Measurements from ENCODE around the gene PTPRG. TPM values are rescaled to one million over a fixed set of nuclear protein-coding genes. Genes with fewer than 3 reads are reported as not detected.

The PTPRG gene
- total RNA-seq, 1 donor from 2014 or later = 4.2 TPM

DNA sequence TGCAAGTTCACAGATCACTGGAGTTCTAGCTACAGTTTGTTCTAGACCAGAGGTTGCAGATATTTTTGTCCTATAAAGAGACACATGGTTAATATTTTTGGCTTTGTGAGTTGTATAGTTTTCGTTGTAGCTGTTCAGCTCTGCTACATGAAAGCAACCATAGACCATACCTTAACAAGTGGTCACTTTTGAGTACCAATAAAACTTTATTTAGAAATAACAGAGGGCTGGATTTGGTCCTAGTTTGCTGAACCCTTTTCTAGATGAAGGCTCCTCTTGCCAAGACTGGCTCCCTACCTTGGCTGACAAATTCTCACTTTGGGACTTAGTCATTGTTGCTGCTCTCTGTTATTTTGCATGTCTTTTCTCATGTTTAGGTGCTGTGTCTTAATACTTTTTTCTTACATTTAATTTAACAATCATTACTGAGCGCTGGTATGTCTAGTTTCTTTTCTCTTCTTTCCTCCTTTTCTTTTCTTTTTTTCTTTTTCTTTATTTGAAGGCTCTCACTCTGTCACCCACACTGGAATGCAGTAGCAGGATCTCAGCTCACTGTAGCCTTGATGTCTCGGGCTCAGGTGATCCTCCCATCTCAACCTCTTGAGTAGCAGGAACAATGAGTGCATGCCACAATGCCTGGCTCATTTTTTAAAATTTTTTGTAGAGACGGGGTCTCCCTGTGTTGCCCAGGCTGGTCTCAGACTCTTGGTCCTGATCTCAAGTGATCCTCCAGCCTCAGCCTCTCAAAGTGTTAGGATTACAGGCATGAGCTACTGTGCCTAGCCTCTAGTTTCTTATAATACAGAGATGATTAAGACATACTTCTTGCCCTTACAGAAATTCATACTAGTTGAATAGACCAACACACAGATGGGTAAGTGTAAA lies 227.5 kb downstream of the PTPRG start:
- H3K27me3 Mint-ChIP-seq = no peaks in the 10 kb centered on the region
- no peak overlapping the region for H3K4me3 Mint-ChIP-seq
- H3K36me3 Mint-ChIP-seq (ENCODE audit: low read depth) = no peaks in the 10 kb centered on the region
- no peak overlapping the region for H3K27ac Mint-ChIP-seq
- no peaks in the 10 kb centered on the region for H3K9me3 Mint-ChIP-seq
- DNase-seq = no peak
- intact Hi-C loops (cut with micrococcal nuclease) = no loop called here
- no peaks in the 10 kb centered on the region for H3K4me1 Mint-ChIP-seq

DNA sequence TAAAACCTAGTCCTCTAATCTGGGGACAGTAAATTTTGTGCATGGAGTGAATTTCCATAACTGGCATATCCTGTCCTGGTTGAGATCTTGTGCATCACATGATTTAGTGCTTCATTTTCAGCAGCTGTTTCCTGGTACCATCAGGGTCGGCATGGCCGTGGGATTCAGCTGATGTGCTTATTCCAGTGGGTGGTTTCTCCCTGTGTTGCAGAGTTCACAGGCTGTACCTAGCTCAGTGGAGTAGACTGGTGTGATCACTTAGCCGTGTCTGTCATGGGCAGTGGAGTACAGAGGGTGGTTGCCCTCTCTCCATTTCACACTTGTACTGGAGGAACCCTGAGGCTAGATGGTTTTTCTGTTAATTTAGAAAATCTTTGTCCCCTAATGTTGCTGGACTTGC lies 228.5 kb downstream of the PTPRG start:
- no peaks in the 10 kb centered on the region for H3K27me3 Mint-ChIP-seq
- intact Hi-C loops (cut with micrococcal nuclease) = no loop called here
- no peak overlapping the region for H3K4me3 Mint-ChIP-seq
- H3K27ac Mint-ChIP-seq = no peak overlapping the region
- DNase-seq = no peak
- no peaks in the 10 kb centered on the region for H3K4me1 Mint-ChIP-seq
- H3K36me3 Mint-ChIP-seq (ENCODE audit: low read depth) = no peaks in the 10 kb centered on the region
- no peaks in the 10 kb centered on the region for H3K9me3 Mint-ChIP-seq

DNA sequence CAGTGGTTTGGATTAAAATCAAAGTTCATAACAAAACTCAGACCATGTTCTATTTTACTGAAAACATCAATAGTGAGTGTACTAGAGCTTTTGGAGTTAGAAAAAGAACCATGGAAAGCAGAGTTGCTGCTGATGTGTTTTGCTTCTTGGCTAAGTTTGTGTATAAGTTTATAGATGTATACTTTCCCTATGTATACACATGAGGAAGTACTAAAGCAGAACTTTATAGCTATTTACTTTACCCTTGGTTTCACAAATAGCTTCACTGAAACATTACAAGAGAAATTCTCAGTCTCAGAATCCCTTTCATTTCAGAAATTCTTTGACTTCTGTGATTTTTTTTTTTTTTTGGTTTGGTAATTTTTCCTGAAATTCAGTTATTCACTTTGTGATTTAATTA lies 229.0 kb downstream of the PTPRG start:
- Mint-ChIP-seq H3K9me3 (no peaks in the 10 kb centered on the region), H3K27ac (no peak overlapping the region), H3K4me1 (no peaks in the 10 kb centered on the region), H3K4me3 (no peak overlapping the region), H3K27me3 (no peaks in the 10 kb centered on the region), H3K36me3 (ENCODE audit: low read depth) (no peaks in the 10 kb centered on the region)
- intact Hi-C loops (cut with micrococcal nuclease) = no loop called here
- DNase-seq = no peak

DNA sequence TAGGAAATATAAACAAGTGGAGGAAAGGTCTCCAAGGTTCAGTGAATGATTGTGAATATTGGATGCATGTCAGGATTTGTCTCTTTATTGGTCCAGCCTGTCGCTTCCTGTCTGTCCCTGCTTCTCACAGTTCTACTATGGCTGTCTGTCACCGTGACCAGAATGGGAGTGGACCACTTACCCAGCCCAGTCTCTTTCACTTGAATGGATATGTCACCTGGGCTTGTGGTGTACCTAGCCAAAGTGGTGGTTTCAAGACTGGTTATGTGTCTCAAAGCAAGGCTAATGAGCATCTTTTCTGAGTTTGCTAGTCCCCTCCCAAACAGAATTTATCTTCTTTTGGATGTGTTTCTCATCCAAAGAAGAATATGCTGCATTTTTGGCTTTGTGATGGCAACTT lies 231.7 kb downstream of the PTPRG start:
- Mint-ChIP-seq H3K9me3 (no peaks in the 10 kb centered on the region), H3K27me3 (no peaks in the 10 kb centered on the region), H3K4me3 (no peak overlapping the region), H3K27ac (no peak overlapping the region), H3K4me1 (no peaks in the 10 kb centered on the region), H3K36me3 (ENCODE audit: low read depth) (no peaks in the 10 kb centered on the region)
- no peak for DNase-seq
- intact Hi-C loops (cut with micrococcal nuclease) = no loop called here

DNA sequence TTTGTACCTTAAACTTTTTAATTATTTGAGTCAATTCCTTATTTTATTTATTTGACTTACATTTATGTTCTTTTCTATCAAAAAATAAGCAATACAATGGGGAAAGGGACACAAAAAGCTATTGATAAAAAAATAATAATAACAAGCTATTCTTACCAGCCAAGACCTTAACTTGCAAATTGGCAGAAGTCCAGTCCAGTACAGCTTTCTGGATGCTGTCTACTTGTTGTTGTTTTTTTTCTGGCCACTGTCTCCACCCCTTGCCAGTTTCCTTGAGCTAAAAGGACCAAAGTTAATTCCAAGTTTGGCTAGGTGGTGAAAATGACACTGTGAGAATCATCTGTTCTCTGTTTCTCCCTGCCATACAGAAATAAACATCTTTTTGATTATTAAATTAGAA lies 232.2 kb downstream of the PTPRG start:
- no peaks in the 10 kb centered on the region for H3K36me3 Mint-ChIP-seq (ENCODE audit: low read depth)
- no peak overlapping the region for H3K27ac Mint-ChIP-seq

DNA sequence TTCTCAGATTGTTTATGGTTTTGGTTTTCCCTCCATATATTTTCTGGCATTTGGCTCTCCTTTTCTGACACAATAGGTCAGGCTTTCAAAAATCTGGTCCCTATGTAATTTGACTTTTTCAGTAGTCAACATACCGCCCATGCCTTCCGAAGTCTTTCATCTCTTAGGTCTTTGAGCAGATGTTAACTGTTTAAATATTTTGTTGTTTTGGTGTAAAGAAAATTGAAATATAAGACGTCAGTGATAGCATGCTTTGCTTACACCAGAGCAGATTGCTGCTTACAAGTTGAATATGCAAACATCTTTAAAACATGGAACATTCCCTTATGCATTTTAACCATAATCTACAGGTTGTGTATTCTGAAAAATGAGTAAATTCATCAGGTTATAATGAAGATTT lies 233.0 kb downstream of the PTPRG start:
- Mint-ChIP-seq H3K36me3 (ENCODE audit: low read depth) (no peaks in the 10 kb centered on the region), H3K4me3 (no peak overlapping the region), H3K27ac (no peak overlapping the region), H3K9me3 (no peaks in the 10 kb centered on the region), H3K4me1 (no peaks in the 10 kb centered on the region), H3K27me3 (no peaks in the 10 kb centered on the region)
- intact Hi-C loops (cut with micrococcal nuclease) = no loop called here
- no peak for DNase-seq

More for the DNA sequence above, 232.2 kb downstream of the PTPRG start:
- intact Hi-C loops (cut with micrococcal nuclease) = no loop called here
- Mint-ChIP-seq H3K27me3 (no peaks in the 10 kb centered on the region), H3K4me1 (no peaks in the 10 kb centered on the region), H3K4me3 (no peak overlapping the region), H3K9me3 (no peaks in the 10 kb centered on the region)
- no peak for DNase-seq

DNA sequence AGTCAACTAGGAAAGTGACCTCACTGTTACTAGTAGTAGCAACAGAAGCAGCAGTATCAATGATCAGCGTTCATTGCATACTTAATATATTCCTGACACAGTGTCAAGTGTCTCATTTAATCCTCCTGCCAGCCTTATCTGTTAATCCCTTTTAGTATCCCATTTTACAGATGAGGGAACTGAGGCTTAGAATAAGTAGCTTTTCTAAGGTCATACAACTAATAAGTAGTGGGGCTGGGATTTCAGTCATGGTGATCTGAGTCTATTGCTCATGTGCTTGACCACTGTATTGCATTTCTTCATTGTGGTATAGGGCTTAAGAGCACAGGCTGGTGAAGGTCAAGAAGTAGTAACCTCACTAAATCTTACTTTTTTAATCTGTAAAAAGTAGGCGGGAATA lies 233.6 kb downstream of the PTPRG start:
- H3K4me3 Mint-ChIP-seq = no peak overlapping the region
- DNase-seq = no peak
- intact Hi-C loops (cut with micrococcal nuclease) = no loop called here
- no peak overlapping the region for H3K27ac Mint-ChIP-seq
- H3K9me3 Mint-ChIP-seq = no peaks in the 10 kb centered on the region
- H3K27me3 Mint-ChIP-seq = no peaks in the 10 kb centered on the region
- H3K4me1 Mint-ChIP-seq = no peaks in the 10 kb centered on the region
- no peaks in the 10 kb centered on the region for H3K36me3 Mint-ChIP-seq (ENCODE audit: low read depth)

DNA sequence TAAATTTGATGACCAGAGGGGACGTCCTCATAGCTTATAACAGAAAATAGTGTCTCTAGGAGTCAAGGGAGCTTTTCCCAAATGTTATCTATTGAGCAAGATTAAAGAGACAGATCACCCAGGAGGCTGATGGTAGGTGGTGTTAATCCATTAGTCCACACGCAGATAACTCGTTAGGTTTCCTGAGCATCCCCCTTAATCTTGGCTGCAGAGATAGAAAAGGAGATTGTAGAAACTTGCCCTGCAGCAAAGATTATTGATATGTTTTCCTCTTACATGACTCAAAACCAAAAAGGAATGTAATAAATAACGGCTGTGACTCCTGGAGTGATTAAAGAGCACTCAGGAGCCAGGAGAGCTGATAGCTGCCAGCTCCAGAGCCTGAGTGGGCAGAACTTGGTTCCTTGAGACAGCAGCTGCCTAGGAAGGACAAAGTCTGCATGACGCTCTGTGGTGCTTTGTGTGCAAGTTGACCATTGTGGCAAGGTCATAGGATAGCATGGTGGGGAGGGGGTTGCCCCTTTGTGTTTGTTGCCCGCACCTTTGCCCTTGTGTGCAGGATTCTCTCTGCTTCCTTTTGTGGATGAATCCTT lies 234.8 kb downstream of the PTPRG start:
- no peaks in the 10 kb centered on the region for H3K36me3 Mint-ChIP-seq (ENCODE audit: low read depth)
- H3K27ac Mint-ChIP-seq = no peak overlapping the region
- no peak for DNase-seq
- H3K27me3 Mint-ChIP-seq = no peaks in the 10 kb centered on the region
- intact Hi-C loops (cut with micrococcal nuclease) = no loop called here
- H3K9me3 Mint-ChIP-seq = no peaks in the 10 kb centered on the region
- H3K4me1 Mint-ChIP-seq = no peaks in the 10 kb centered on the region
- H3K4me3 Mint-ChIP-seq = no peak overlapping the region

DNA sequence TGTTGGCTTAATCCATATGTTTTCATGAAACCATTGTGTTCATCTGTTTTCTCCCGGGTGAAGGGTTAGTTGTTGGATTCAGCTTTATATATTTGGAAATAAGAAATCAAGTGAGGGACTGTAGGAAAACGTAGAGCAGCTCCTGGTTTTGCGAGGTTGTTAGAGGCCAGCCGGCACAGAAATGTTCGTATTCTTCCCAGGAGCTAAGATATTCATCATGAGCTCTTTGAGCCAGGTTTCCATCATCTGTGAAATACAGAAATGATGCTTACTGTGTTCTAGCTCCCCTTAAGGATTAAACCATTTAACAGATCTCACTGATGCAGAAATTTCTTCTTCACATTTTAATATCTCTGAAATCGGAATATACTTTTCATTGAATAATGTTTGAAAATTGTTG lies 235.5 kb downstream of the PTPRG start:
- Mint-ChIP-seq H3K9me3 (no peaks in the 10 kb centered on the region), H3K27ac (no peak overlapping the region), H3K27me3 (no peaks in the 10 kb centered on the region), H3K4me1 (no peaks in the 10 kb centered on the region), H3K4me3 (no peak overlapping the region), H3K36me3 (ENCODE audit: low read depth) (no peaks in the 10 kb centered on the region)
- intact Hi-C loops (cut with micrococcal nuclease) = no loop called here
- DNase-seq = no peak

DNA sequence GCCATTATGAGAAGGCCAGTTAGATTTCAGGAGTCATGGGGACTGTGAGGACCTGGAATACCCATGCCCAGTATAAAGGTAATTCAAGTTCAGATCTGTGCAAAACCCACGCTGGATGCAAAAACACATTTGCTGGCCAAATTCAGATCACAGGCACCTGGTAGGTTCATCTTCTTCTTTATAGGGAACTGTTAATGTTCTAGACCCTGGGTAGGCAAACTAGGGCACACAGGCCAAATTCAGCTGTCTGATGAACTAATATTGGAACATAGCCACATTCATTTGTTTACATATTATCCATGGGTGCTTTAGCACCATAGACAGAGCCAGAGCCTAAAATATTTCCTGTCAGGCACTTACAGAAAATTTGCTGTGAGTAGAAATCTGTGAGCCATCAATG lies 241.4 kb downstream of the PTPRG start:
- Mint-ChIP-seq H3K36me3 (ENCODE audit: low read depth) (no peaks in the 10 kb centered on the region), H3K4me3 (no peak overlapping the region), H3K27me3 (peaks cover 2% of the 10 kb centered on the region), H3K4me1 (no peaks in the 10 kb centered on the region), H3K27ac (no peak overlapping the region), H3K9me3 (no peaks in the 10 kb centered on the region)
- intact Hi-C loops (cut with micrococcal nuclease) = no loop called here
- no peak for DNase-seq

DNA sequence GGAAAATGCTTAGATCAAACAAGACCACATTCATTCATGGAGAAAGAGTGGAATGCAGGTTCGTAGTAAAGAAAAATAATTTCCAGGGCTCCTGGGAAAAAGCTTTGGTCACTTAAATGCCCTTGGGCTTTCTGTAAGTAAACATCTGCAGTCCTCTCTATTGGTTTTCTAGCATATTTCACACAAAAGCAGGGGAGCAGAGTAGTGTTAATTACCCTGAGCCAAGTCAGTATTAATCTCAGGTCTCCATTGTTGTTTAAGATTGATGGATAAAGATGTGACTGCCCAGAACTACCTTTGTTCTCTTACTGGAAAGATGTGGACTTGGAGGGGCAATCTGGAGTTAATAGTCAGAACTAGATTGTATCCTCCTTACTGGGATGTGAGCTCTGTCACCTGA lies 242.6 kb downstream of the PTPRG start:
- Mint-ChIP-seq H3K27ac (no peak overlapping the region), H3K9me3 (no peaks in the 10 kb centered on the region), H3K27me3 (peaks cover 2% of the 10 kb centered on the region), H3K4me3 (no peak overlapping the region), H3K4me1 (no peaks in the 10 kb centered on the region), H3K36me3 (ENCODE audit: low read depth) (no peaks in the 10 kb centered on the region)
- no peak for DNase-seq
- intact Hi-C loops (cut with micrococcal nuclease) = no loop called here

DNA sequence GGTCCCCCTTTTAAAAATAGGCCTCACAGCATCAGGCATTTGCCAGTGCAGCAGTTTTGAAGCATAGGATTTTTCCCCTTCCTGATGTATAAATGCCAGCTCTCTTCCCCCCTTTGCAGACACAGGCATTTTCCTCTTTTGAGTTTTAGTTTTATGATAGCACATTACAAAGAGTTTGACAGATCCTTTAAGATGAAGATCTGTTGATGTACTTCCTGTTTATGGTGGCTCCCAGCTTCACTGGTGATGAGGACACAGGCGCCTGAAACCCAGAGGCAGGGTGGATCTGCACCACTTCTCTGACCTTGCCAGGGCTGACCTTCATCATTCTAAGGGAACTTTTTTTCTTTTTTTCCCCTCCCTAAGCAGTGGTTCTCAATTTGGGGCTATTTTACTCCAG lies 243.4 kb downstream of the PTPRG start:
- peaks cover 2% of the 10 kb centered on the region for H3K27me3 Mint-ChIP-seq

DNA sequence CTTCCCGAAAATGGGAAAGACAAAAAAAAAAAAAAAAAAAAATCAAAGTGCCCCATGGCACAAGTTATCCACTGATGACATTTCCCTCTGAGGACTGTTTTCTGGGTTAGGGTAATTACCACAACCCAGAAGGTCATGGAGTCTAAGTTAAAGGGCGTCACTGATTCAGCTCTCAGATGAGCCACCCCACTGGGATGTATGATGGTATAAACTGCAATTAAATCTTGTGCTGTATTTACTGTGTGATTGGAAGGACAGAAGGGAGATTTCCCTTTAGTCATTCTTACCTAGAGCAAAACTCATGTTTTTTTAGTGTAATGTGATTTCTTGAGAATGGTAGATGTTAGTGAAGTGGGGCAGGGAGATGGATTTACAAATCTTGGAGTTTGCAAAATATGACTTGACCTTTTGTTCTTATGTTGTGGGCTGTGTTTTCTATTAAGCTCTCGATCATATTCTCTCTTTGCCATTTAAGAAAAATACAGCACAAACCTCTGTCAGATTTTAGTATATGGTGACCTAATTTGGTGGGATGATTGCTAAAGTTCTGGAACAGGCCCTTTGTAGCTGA lies 244.2 kb downstream of the PTPRG start:
- no peak overlapping the region for H3K27ac Mint-ChIP-seq
- H3K9me3 Mint-ChIP-seq = no peaks in the 10 kb centered on the region
- no peak for DNase-seq
- intact Hi-C loops (cut with micrococcal nuclease) = no loop called here
- H3K4me1 Mint-ChIP-seq = no peaks in the 10 kb centered on the region
- H3K36me3 Mint-ChIP-seq (ENCODE audit: low read depth) = no peaks in the 10 kb centered on the region
- H3K4me3 Mint-ChIP-seq = no peak overlapping the region
- peaks cover 2% of the 10 kb centered on the region for H3K27me3 Mint-ChIP-seq

More for the DNA sequence above, 243.4 kb downstream of the PTPRG start:
- H3K9me3 Mint-ChIP-seq = no peaks in the 10 kb centered on the region
- intact Hi-C loops (cut with micrococcal nuclease) = no loop called here
- no peak overlapping the region for H3K4me3 Mint-ChIP-seq
- H3K36me3 Mint-ChIP-seq (ENCODE audit: low read depth) = no peaks in the 10 kb centered on the region
- no peak overlapping the region for H3K27ac Mint-ChIP-seq
- DNase-seq = no peak
- no peaks in the 10 kb centered on the region for H3K4me1 Mint-ChIP-seq

DNA sequence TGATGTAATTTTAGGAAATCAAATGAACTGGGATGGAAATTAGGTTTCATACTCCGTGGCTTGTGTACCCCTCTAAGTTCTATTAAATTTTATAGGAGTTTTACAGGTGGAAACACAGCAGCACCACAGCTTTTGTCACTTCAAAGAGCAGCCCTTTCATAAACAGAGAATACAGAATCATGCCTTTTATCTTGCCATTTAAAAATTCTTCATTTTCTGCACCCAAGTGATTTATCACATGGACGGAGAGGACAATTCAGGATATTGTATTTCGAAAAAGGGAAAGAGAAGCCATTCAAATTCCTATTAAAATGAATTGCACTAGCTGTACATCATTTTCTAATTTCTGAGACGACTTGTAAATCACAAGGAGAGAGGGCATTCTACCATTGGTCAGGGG lies 245.4 kb downstream of the PTPRG start:
- Mint-ChIP-seq H3K9me3 (no peaks in the 10 kb centered on the region), H3K4me3 (no peak overlapping the region), H3K4me1 (no peaks in the 10 kb centered on the region), H3K27me3 (peaks cover 2% of the 10 kb centered on the region), H3K27ac (no peak overlapping the region), H3K36me3 (ENCODE audit: low read depth) (no peaks in the 10 kb centered on the region)
- DNase-seq = no peak
- intact Hi-C loops (cut with micrococcal nuclease) = no loop called here

Measured in activated CD4-positive, alpha-beta T cell treated with anti-CD3 and anti-CD28 coated beads, Interleukin-2, amount 10 ng/mL, durations not matched to agents 24 days and 14 days (primary cell).